Measurements from ENCODE around the gene JUP. TPM values are rescaled to one million over a fixed set of nuclear protein-coding genes. Genes with fewer than 3 reads are reported as not detected.

JUP gene
- polyA plus RNA-seq (2012; ENCODE audit: insufficient read length, low read depth): 55.9 TPM

DNA sequence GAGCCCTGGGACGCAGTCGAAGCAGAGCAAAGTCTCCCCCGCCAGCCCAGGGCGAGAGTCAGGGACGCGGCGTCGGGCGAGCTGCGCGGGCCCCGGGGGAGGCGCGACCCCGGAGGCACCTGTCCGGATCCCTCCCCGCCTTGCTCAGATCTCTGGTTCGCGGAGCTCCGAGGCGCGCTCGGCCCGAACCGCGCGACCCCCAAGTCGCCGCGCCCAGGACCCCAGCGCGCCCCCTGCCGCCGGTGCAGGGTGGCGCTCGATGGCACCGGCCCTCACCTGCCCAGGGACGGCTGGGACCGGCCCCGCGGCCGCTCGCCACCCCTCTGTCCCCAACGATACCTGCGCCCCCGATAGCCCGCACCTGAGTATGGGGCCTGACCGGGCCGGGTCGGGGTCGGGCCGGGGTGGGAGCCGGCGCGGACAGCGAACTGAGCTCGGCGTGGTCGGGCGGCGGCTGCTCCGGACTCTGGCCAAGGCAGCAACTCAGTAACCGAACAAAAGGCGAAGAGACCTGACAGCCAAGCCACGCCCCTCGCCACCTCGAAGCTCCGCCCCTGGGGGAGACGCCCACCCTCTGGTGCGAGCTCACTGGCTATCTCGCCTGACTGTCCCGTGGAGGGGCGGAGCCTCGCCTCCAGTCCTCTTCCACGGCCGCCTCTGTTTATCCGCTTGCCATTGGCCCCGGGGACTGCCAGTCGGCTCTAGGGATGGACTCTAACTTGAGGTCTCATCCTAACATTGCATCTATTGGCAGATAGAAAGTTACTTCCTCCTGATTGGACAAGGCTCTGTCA lies at the start of gene JUP:
TSS of gene JUP (minus strand) at position 485 of the 794 bp plus-strand sequence. CDS start 14,857 bp downstream, outside the sequence.
- no peak for TF ChIP-seq FOXP2 (optimal IDR thresholded peaks at IDR 0.05; ENCODE audit: borderline replicate concordance, extremely low read depth, extremely low read length, insufficient read depth)
- TF ChIP-seq, protein P1, sequence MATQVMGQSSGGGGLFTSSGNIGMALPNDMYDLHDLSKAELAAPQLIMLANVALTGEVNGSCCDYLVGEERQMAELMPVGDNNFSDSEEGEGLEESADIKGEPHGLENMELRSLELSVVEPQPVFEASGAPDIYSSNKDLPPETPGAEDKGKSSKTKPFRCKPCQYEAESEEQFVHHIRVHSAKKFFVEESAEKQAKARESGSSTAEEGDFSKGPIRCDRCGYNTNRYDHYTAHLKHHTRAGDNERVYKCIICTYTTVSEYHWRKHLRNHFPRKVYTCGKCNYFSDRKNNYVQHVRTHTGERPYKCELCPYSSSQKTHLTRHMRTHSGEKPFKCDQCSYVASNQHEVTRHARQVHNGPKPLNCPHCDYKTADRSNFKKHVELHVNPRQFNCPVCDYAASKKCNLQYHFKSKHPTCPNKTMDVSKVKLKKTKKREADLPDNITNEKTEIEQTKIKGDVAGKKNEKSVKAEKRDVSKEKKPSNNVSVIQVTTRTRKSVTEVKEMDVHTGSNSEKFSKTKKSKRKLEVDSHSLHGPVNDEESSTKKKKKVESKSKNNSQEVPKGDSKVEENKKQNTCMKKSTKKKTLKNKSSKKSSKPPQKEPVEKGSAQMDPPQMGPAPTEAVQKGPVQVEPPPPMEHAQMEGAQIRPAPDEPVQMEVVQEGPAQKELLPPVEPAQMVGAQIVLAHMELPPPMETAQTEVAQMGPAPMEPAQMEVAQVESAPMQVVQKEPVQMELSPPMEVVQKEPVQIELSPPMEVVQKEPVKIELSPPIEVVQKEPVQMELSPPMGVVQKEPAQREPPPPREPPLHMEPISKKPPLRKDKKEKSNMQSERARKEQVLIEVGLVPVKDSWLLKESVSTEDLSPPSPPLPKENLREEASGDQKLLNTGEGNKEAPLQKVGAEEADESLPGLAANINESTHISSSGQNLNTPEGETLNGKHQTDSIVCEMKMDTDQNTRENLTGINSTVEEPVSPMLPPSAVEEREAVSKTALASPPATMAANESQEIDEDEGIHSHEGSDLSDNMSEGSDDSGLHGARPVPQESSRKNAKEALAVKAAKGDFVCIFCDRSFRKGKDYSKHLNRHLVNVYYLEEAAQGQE (IDR thresholded peaks at IDR 0.05; ENCODE audit: insufficient read depth in 1 of 2, low read depth in 2 of 2, low read length in 2 of 2): 0 out of 4 replicates have a peak, but pooled peaks of 1 of the 2 experiments have one; percentile 9

DNA sequence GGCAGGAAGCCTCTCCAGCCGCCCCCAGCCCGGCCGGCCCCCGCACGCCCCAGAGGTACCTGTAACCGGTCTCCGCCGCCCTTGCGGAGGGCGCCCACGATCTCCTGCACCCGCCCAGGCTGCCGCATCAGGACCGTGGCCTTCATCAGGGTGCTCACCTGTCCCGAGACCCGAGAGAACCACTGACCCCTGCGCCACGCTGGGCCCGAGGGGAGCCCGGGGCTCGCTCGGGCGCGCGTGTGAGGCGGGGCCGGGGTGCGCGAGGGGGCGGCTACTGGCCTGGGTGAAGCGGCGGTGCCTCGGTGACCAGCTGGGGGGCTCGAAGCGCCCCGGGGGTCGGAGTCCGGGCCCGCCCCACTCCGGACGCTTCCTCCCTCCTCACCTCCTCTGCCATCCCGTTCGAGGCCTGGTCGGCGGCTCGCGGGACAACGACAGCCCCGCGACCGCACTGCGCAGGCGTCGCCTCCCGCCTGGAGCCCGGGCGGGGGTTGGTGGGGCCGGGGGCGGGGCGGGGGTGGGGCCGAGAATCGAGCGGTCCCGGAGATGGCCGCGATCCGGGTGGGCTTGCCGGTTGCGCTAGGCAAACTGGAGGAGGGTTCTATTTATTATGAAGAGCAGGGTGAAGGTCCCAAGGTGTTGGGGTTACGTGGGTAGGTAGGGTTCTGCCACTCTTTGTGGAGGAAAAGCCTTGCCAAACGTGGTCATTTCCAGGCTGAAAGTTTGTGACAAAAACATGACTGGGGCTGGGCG lies 49.5 kb upstream of the JUP start, which contains the start of gene NT5C3B:
TSS of gene NT5C3B (minus strand) at position 433 of the 750 bp plus-strand sequence. CDS start at position 394, 39 bp downstream.
- TF ChIP-seq FOXP2 (optimal IDR thresholded peaks at IDR 0.05; ENCODE audit: borderline replicate concordance, extremely low read depth, extremely low read length, insufficient read depth) (peak; percentile 44), SIN3A (IDR thresholded peaks at IDR 0.05; ENCODE audit: borderline replicate concordance, insufficient read depth, low read length) (0 out of 2 replicates have a peak, but pooled peaks have one; percentile 16), TAF1 (IDR thresholded peaks at IDR 0.05; ENCODE audit: borderline replicate concordance, insufficient read depth, low read length) (peak; percentile 67; the same call in 1 of the 2 replicates), POLR2AphosphoS5 (IDR thresholded peaks at IDR 0.05; ENCODE audit: low read depth, low read length) (peak; percentile 68; the same call in 1 of the 2 replicates)
- TF ChIP-seq, protein P1 (IDR thresholded peaks at IDR 0.05; ENCODE audit: insufficient read depth in 1 of 2, low read depth in 2 of 2, low read length in 2 of 2): no peak

DNA sequence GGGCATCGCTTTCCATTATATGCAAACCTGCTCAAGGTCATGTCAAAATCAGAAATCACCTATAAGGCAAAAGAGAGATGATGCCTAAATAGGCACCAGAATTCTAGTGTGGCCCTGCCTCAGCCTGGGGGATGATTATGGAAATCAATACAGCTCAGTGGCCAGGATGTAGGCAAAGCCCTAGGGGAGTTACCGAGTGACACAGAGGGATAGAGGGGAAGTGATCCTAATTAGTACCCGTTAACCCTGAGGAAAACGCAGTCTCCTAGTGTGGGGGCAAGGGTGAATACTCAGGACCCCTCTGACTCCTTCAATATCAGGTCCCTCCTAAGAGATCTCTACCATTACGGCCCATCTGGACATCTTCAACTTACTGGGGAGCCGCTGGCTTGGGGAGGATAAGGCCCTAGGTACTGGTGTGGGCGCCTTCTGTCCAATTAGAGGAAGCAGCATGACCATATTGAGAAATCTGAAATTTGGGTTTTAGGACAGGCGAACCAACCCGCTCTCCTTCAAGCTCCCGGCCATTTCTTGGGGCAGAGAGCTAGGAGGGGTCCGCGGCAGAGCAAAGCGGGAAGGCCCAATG lies 48.8 kb upstream of the JUP start:
- TF ChIP-seq POLR2AphosphoS5 (IDR thresholded peaks at IDR 0.05; ENCODE audit: low read depth, low read length): no peak
- TF ChIP-seq SIN3A (IDR thresholded peaks at IDR 0.05; ENCODE audit: borderline replicate concordance, insufficient read depth, low read length): no peak
- TF ChIP-seq, protein P1 (IDR thresholded peaks at IDR 0.05; ENCODE audit: insufficient read depth in 1 of 2, low read depth in 2 of 2, low read length in 2 of 2): no peak
- no peak for TF ChIP-seq FOXP2 (optimal IDR thresholded peaks at IDR 0.05; ENCODE audit: borderline replicate concordance, extremely low read depth, extremely low read length, insufficient read depth)
- TF ChIP-seq TAF1 (IDR thresholded peaks at IDR 0.05; ENCODE audit: borderline replicate concordance, insufficient read depth, low read length): no peak

DNA sequence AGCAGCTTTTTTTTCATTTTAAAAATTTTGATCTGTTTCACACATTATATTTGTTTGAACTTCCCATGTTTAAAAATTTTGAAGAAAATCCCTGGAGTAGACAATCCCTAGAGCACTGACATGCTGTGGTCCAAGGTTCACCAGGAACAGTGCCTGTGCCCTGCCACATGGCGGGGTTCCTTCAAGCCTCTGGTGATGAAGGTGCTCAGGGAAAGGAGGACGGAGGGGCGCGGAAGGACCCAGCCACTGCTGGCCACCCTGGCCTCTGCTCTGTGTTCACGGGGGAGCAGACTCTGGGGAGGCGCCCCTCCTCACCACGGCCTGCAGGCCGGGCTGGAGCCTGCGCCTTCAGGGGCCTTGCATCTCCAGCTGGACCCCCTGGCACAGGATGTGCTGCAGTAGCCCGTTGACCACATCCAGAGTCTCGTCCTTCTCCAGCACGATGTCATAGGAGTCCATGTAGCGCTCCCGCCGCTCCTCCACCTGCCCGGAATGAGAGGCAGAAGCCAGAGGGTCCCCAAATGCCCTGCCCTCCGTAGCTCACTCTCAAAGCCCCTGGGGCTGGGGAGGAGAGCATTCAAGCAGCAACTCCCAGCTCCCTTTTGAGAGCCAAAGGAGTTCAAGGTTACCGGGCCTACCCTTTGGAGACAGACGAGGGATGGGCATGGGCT lies 38.8 kb upstream of the JUP start:
- no peak for TF ChIP-seq TAF1 (IDR thresholded peaks at IDR 0.05; ENCODE audit: borderline replicate concordance, insufficient read depth, low read length)
- TF ChIP-seq, protein P1 (IDR thresholded peaks at IDR 0.05; ENCODE audit: insufficient read depth in 1 of 2, low read depth in 2 of 2, low read length in 2 of 2): no peak
- TF ChIP-seq FOXP2 (optimal IDR thresholded peaks at IDR 0.05; ENCODE audit: borderline replicate concordance, extremely low read depth, extremely low read length, insufficient read depth): no peak
- no peak for TF ChIP-seq SIN3A (IDR thresholded peaks at IDR 0.05; ENCODE audit: borderline replicate concordance, insufficient read depth, low read length)
- TF ChIP-seq POLR2AphosphoS5 (IDR thresholded peaks at IDR 0.05; ENCODE audit: low read depth, low read length): no peak

Measured in PFSK-1 (cell line).